Measurements from ENCODE around the gene CYB5R3.

The CYB5R3 gene

DNA sequence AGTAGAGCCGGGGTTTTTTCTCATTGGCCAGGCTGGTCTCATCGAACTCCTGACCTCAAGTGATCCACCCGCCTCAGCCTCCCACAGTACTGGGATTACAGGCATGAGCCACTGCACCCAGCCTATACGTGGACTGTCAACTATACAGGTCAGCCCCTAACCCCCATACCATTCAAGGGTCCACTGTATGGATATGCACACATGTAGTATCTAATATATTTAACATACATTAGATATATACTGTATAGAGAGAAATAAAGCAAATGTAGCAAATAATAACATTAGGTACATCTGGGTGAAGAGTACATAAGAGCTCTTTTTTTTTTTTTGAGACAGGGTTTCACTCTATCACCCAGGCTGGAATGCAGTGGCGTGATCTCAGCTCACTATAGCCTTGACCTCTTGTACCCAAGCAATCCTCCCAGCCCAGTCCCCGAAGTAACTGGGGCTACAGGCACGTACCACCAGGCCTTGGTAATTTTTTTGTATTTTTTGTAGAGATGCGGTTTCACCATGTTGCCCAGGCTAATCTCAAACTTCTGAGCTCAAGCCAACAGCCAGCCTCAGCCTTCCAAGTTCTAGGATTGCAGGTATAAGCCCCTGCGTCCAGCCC lies 7.3 kb downstream of the CYB5R3 start:
- no peak overlapping the region for H3K9ac ChIP-seq (ENCODE audit: low read length)
- H3K9me3 ChIP-seq (ENCODE audit: control insufficient read depth, low read depth, low read length), result no peaks in the 10 kb centered on the region
- H3K36me3 ChIP-seq (ENCODE audit: control insufficient read depth, low read depth, low read length), result no peaks in the 10 kb centered on the region
- H3K4me1 ChIP-seq (ENCODE audit: control insufficient read depth, low read depth, low read length), result peaks cover 3% of the 10 kb centered on the region
- no peak overlapping the region for H3K27ac ChIP-seq (ENCODE audit: low read length)
- H3K4me3 ChIP-seq (ENCODE audit: low read length), result no peak overlapping the region
- H3K27me3 ChIP-seq (ENCODE audit: control insufficient read depth, insufficient read depth, low read length), result no peaks in the 10 kb centered on the region

DNA sequence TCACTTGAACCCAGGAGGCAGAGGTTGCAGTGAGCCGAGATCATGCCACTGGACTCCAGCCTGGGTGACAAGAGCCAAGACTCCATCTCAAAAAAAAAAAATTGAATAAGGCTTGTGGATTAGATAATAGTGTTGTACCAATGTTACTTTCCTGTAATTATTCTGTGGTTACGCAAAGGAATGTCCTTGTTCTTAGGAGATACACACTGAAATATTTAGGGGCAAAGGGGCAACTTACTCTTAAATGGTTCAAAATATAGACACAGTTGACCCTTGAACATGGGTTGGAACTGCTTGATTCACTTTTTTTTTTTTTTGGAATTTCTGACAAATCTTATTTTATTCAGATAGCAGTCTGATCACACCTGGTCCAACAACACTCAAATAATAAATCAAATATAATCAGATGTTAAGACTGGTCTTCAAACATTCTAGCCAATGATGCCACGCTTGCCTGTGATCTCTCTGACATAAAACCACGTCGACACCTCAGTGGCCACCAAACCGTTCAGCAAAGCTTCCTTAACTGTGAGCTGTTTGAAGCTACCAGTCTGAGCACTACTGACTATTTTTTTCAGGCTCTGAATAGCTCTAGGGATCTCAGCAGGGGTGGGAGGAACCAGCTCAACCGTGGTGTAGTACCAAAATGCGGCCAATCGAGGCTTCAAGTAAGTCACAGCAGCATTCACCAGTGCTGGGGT lies 9.5 kb downstream of the CYB5R3 start:
- H3K4me1 ChIP-seq (ENCODE audit: control insufficient read depth, low read depth, low read length), result peaks cover 3% of the 10 kb centered on the region
- H3K27me3 ChIP-seq (ENCODE audit: control insufficient read depth, insufficient read depth, low read length), result no peaks in the 10 kb centered on the region
- H3K36me3 ChIP-seq (ENCODE audit: control insufficient read depth, low read depth, low read length), result peaks cover 10% of the 10 kb centered on the region
- H3K9me3 ChIP-seq (ENCODE audit: control insufficient read depth, low read depth, low read length), result no peaks in the 10 kb centered on the region
- H3K27ac ChIP-seq (ENCODE audit: low read length), result no peak overlapping the region
- H3K4me3 ChIP-seq (ENCODE audit: low read length), result no peak overlapping the region
- no peak overlapping the region for H3K9ac ChIP-seq (ENCODE audit: low read length)

DNA sequence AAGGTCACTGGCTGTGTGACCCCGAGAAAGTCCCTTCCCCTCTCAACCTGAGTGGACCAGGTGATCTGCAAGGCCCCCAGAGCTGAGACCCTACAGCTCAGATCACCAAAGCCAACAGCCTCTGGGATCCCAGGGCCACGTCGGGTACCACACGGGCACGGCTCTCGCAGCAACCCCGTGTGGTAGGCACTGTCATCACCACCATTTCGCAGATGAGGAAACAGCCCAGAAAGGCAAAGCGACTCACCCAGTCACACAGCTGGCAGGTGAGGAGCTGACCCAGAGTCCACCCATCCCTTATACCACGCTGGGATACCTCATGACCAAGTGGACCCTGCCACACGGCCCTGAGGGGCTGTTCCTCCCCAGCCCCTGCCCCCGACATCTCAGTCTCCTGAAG lies 11.6 kb downstream of the CYB5R3 start:
- Histone ChIP-seq H3K27me3 (ENCODE audit: control insufficient read depth, insufficient read depth, low read length) (no peaks in the 10 kb centered on the region), H3K4me3 (ENCODE audit: low read length) (no peak overlapping the region), H3K9me3 (ENCODE audit: control insufficient read depth, low read depth, low read length) (no peaks in the 10 kb centered on the region), H3K9ac (ENCODE audit: low read length) (no peak overlapping the region), H3K27ac (ENCODE audit: low read length) (no peak overlapping the region), H3K36me3 (ENCODE audit: control insufficient read depth, low read depth, low read length) (peaks cover 15% of the 10 kb centered on the region), H3K4me1 (ENCODE audit: control insufficient read depth, low read depth, low read length) (no peaks in the 10 kb centered on the region)

DNA sequence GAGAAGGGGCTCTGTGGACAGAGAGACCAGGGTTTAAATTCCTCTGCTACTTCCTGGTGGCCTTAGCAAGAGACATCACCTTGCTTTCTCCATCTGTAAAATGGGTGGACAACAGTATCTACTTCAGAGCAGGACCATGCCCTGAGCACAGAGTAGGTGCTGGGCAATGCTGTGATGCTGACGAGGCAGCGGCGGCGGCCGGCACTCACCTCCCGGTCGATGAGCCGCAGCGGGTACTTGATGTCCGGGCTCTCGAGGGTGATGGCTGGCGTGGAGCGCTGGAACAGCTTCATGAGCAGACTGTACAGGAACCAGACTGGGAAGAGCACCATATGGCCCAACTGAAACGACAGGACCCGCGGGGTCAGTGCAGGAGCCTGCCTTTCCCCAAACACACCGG lies 12.7 kb downstream of the CYB5R3 start:
- Histone ChIP-seq H3K4me1 (ENCODE audit: control insufficient read depth, low read depth, low read length) (no peaks in the 10 kb centered on the region), H3K27ac (ENCODE audit: low read length) (no peak overlapping the region), H3K9ac (ENCODE audit: low read length) (no peak overlapping the region), H3K27me3 (ENCODE audit: control insufficient read depth, insufficient read depth, low read length) (no peaks in the 10 kb centered on the region), H3K9me3 (ENCODE audit: control insufficient read depth, low read depth, low read length) (no peaks in the 10 kb centered on the region), H3K4me3 (ENCODE audit: low read length) (no peak overlapping the region), H3K36me3 (ENCODE audit: control insufficient read depth, low read depth, low read length) (peaks cover 15% of the 10 kb centered on the region)

DNA sequence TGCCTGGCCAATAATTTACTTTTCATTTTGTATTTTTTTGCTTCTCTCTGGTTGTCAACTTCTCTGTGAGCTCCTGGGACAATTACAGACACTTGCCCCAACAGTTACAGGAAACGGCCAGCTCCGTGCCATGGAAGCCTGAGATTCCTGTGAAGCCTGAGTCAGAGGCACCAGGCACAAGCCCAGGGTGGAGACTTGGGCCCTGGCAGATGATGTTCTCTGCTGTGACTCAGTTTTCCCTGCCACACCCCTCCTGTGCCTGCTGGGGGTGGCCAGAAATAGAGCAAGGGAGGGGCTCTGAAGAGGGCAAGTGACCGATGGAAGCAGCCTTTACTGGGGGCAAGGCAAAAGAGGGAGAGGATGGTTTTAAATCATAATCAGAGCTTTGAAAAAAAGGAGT lies 13.7 kb downstream of the CYB5R3 start:
- Histone ChIP-seq H3K9ac (ENCODE audit: low read length) (no peak overlapping the region), H3K9me3 (ENCODE audit: control insufficient read depth, low read depth, low read length) (no peaks in the 10 kb centered on the region), H3K4me3 (ENCODE audit: low read length) (no peak overlapping the region), H3K36me3 (ENCODE audit: control insufficient read depth, low read depth, low read length) (peaks cover 17% of the 10 kb centered on the region), H3K27me3 (ENCODE audit: control insufficient read depth, insufficient read depth, low read length) (no peaks in the 10 kb centered on the region), H3K4me1 (ENCODE audit: control insufficient read depth, low read depth, low read length) (no peaks in the 10 kb centered on the region), H3K27ac (ENCODE audit: low read length) (no peak overlapping the region)

DNA sequence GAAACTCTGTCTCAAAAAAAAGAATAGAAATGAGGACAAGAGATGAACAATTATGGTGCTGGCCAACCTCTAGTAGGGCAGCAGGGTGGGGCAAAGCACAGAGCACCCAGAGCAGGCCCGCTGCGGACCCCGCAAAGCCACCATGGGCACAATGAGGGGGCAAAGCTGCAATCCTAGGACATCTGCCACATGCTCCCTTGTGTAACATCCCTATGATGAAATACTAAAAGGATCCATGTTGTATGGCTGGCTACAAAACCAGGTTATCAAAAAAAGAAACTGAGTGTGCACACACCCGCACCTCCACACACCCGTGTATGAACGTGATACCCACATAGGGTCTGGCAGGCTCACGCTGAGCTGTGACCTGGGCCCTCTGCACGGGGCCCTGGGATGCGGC lies 16.2 kb downstream of the CYB5R3 start:
- no peaks in the 10 kb centered on the region for H3K9me3 ChIP-seq (ENCODE audit: control insufficient read depth, low read depth, low read length)
- H3K4me3 ChIP-seq (ENCODE audit: low read length), result no peak overlapping the region
- H3K27ac ChIP-seq (ENCODE audit: low read length), result no peak overlapping the region
- H3K27me3 ChIP-seq (ENCODE audit: control insufficient read depth, insufficient read depth, low read length), result no peaks in the 10 kb centered on the region
- no peak overlapping the region for H3K9ac ChIP-seq (ENCODE audit: low read length)
- H3K4me1 ChIP-seq (ENCODE audit: control insufficient read depth, low read depth, low read length), result no peaks in the 10 kb centered on the region
- H3K36me3 ChIP-seq (ENCODE audit: control insufficient read depth, low read depth, low read length), result peaks cover 30% of the 10 kb centered on the region

DNA sequence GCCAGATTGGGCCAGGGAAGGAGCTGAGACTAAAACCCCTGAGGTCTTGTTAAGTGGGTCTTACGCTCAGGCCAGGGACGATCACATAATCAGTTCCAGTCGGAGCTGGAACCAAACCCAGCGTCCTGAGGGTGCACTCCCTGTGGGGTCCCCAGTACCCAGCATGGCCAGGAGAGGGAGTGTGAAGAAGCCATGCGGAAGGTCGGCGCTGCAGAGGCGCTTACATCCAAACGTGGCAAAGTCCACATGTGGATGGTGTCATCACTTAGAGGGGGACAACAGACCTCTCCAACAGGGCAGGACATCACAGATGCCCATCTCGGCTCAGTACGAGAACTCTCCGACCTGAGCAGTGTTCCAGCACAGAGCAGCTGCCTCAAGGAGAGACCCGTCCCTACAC lies 17.1 kb downstream of the CYB5R3 start:
- no peaks in the 10 kb centered on the region for H3K9me3 ChIP-seq (ENCODE audit: control insufficient read depth, low read depth, low read length)
- H3K4me3 ChIP-seq (ENCODE audit: low read length), result no peak overlapping the region
- no peaks in the 10 kb centered on the region for H3K27me3 ChIP-seq (ENCODE audit: control insufficient read depth, insufficient read depth, low read length)
- no peak overlapping the region for H3K9ac ChIP-seq (ENCODE audit: low read length)
- no peaks in the 10 kb centered on the region for H3K4me1 ChIP-seq (ENCODE audit: control insufficient read depth, low read depth, low read length)
- H3K27ac ChIP-seq (ENCODE audit: low read length), result no peak overlapping the region
- H3K36me3 ChIP-seq (ENCODE audit: control insufficient read depth, low read depth, low read length), result peaks cover 39% of the 10 kb centered on the region

DNA sequence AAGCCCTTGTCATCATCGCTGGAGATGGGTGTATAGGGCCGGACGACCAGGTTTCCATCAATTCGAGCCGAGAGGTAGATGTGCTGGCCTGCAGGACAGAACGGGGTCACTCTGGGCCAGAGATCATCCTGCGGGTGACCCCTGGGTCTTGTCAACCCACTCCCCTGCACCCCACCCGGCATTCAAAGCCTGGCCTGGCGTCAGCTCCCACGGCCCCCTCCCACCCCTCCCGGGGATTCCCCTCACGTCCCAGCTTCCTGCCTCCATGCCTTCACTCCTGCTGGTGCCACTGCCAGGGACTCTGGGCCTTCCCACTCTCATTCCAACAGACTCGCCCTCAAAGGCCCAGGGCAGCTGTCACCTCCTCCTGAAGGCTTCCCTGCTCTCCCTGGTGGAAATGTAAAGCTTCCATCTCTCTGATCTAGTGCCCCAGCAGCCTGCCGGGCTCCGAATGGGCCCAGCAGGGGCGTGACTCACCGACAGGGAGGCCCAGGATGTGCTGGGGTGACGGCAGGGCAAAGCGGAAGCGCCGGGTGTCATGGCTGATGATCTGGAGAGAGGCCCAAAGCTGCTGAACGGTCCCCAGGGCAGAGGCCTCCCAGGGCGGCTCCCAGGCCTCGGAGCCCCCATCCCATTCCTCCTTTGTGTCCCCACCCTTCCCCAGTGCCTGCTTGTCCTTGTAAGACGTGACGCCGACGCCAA lies 18.1 kb downstream of the CYB5R3 start:
- Histone ChIP-seq H3K4me1 (ENCODE audit: control insufficient read depth, low read depth, low read length) (no peaks in the 10 kb centered on the region), H3K27me3 (ENCODE audit: control insufficient read depth, insufficient read depth, low read length) (no peaks in the 10 kb centered on the region), H3K27ac (ENCODE audit: low read length) (no peak overlapping the region), H3K9ac (ENCODE audit: low read length) (no peak overlapping the region), H3K4me3 (ENCODE audit: low read length) (no peak overlapping the region), H3K9me3 (ENCODE audit: control insufficient read depth, low read depth, low read length) (no peaks in the 10 kb centered on the region), H3K36me3 (ENCODE audit: control insufficient read depth, low read depth, low read length) (peaks cover 42% of the 10 kb centered on the region)

DNA sequence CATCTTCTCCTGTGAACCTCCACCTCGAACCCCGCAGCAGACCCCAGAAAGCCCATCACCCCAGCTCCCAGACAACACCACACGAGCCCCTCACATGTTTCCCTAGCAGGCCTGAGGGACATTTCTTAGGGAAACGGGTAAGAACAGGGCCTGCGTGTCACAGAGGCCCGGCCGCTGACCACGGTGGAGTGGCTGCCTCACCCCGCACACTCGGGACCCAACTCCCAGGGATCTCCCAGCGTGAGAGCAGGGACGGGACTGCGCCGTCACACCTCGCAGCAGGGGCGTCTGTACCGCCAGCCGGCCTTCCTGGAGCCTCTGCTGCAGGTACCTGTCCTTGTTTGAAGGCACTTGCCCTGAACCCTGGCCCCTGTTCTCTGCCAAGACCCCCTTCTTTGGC lies 19.0 kb downstream of the CYB5R3 start:
- Histone ChIP-seq H3K4me3 (ENCODE audit: low read length) (no peak overlapping the region), H3K27ac (ENCODE audit: low read length) (no peak overlapping the region), H3K4me1 (ENCODE audit: control insufficient read depth, low read depth, low read length) (no peaks in the 10 kb centered on the region), H3K36me3 (ENCODE audit: control insufficient read depth, low read depth, low read length) (peaks cover 36% of the 10 kb centered on the region), H3K9ac (ENCODE audit: low read length) (no peak overlapping the region), H3K27me3 (ENCODE audit: control insufficient read depth, insufficient read depth, low read length) (no peaks in the 10 kb centered on the region), H3K9me3 (ENCODE audit: control insufficient read depth, low read depth, low read length) (no peaks in the 10 kb centered on the region)

DNA sequence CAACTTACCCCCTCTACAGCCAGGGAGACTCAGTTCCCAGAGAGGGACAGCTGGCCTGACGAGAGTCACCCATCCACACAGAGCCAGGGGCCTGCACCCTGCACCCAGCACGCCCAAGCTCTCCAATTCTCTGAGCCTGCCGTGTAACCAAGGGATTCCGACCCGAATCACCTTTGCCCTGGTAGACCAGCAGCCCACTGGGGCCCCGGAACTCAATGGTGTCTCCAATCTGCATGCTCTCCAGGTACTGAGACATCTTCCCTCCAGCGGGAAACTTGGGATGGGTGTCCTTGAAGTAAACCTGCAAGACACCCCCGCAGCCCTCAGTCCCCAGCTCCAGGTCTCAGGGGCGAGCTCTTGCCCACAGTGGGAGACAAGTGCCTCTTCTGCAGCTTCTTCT lies 21.2 kb downstream of the CYB5R3 start:
- Histone ChIP-seq H3K9ac (ENCODE audit: low read length) (no peak overlapping the region), H3K27ac (ENCODE audit: low read length) (no peak overlapping the region), H3K9me3 (ENCODE audit: control insufficient read depth, low read depth, low read length) (no peaks in the 10 kb centered on the region), H3K27me3 (ENCODE audit: control insufficient read depth, insufficient read depth, low read length) (no peaks in the 10 kb centered on the region), H3K4me1 (ENCODE audit: control insufficient read depth, low read depth, low read length) (no peaks in the 10 kb centered on the region), H3K36me3 (ENCODE audit: control insufficient read depth, low read depth, low read length) (peaks cover 37% of the 10 kb centered on the region), H3K4me3 (ENCODE audit: low read length) (no peak overlapping the region)

DNA sequence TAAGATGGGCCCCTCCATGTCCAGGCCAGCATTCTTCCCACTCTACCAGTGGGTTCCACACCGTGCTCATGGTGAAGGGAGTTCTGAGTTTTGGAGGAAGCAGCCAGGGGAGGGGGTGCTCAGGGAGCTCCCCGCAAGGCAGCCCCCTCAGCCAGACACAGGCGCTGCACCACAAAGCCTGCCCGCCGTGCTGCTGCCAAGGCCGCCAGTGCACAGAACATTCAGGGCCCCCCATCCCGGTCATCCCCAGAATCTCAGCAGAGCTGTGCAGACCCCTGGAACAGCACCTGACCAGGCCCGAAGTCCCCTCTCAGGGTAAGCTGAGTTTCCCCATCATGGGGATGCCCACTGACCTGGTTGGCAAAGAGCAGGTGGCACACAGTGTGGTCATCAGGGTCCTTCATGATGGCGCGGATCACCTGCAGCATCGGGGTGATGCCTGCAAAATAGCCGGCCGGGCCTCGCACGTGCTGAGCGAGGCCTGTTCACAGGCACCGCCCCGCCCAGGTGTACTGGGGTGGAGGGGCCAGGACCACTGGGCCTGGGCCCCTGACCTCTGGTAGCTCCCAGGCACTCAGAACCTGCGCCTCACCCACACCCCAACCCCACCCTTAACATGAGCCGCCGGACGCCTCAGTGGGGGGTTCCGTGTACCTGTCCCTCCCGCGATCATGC lies 22.1 kb downstream of the CYB5R3 start:
- no peak overlapping the region for H3K27ac ChIP-seq (ENCODE audit: low read length)
- peaks cover 37% of the 10 kb centered on the region for H3K36me3 ChIP-seq (ENCODE audit: control insufficient read depth, low read depth, low read length)
- no peak overlapping the region for H3K4me3 ChIP-seq (ENCODE audit: low read length)
- H3K4me1 ChIP-seq (ENCODE audit: control insufficient read depth, low read depth, low read length), result no peaks in the 10 kb centered on the region
- no peaks in the 10 kb centered on the region for H3K27me3 ChIP-seq (ENCODE audit: control insufficient read depth, insufficient read depth, low read length)
- no peaks in the 10 kb centered on the region for H3K9me3 ChIP-seq (ENCODE audit: control insufficient read depth, low read depth, low read length)
- H3K9ac ChIP-seq (ENCODE audit: low read length), result no peak overlapping the region
